Measurements from ENCODE around the gene LAMA3.

GRCh38 chr18:23675896-23676295, 13.4 kb upstream of the LAMA3 start:
- no peak for TF ChIP-seq ZBTB21 (tag by site-specific recombination; IDR thresholded peaks at IDR 0.05)
- no peak for TF ChIP-seq ZNF768 (tag by site-specific recombination; IDR thresholded peaks at IDR 0.05)
- TF ChIP-seq ZSCAN18 (tag by site-specific recombination; IDR thresholded peaks at IDR 0.05) = no peak
- no peak for TF ChIP-seq CTCF (tag by site-specific recombination; IDR thresholded peaks at IDR 0.05)
- TF ChIP-seq ZNF121 (tag by site-specific recombination; IDR thresholded peaks at IDR 0.05) = no peak
- TF ChIP-seq ZNF155 (tag by site-specific recombination; IDR thresholded peaks at IDR 0.05) = no peak
